CD4-positive, alpha-beta memory T cell (primary cell): Measurements from ENCODE around the gene IL20. TPM values are rescaled to one million over a fixed set of nuclear protein-coding genes. Genes with fewer than 3 reads are reported as not detected.
A peak's percentile ranks its signal among the peaks of the same experiment; 100 is the strongest.
"Not testable (repeated sequence)": the region's sequence is repeated elsewhere in the genome, so short reads cannot be mapped to it uniquely, and the experiment has no call there.

Experiments used
- CTCF ChIA-PET: fragments of 350-600 bp; sonication (Branson Sonifier 250); formaldehyde crosslinking; loops from one replicate; lab custom pipeline; 2021; ENCODE audit warnings: inconsistent platforms; ENCODE audit not compliant: partially characterized antibody; lab: Charles Lee
- POLR2A ChIA-PET: fragments of 350-600 bp; sonication (Branson Sonifier 250); formaldehyde crosslinking; loops from one replicate; lab custom pipeline; 2021; ENCODE audit not compliant: partially characterized antibody; lab: Charles Lee
- DNase-seq, 5 donors: peaks; one replicate each; pipeline versions ENCODE4 v3.0.0 to v3.0.0-alpha.2; 2020 to 2022; ENCODE audit warnings: mixed read lengths in 1 of 5
- H3K27ac ChIP-seq: one replicate; pipeline ENCODE4 v1.7.0; 2013; ENCODE audit warnings: low read depth, low read length
- H3K27me3 ChIP-seq: 2 replicates; pipeline ENCODE4 v1.7.0; 2013; ENCODE audit warnings: mild to moderate bottlenecking, low read length, moderate library complexity; ENCODE audit not compliant: insufficient read depth
- H3K36me3 ChIP-seq: 2 replicates; pipeline ENCODE4 v1.7.0; 2013; ENCODE audit warnings: mild to moderate bottlenecking, low read length, moderate library complexity; ENCODE audit not compliant: insufficient read depth
- H3K4me1 ChIP-seq: 2 replicates; pipeline ENCODE4 v1.7.0; 2013; ENCODE audit warnings: mild to moderate bottlenecking, low read length, moderate library complexity; ENCODE audit not compliant: insufficient read depth
- H3K4me3 ChIP-seq, 2 donors: one replicate each; pipeline ENCODE4 v1.7.0; 2013; ENCODE audit warnings: low read length in 2 of 2, mild to moderate bottlenecking in 1 of 2
- H3K9me3 ChIP-seq, 2 donors: one replicate each; pipeline ENCODE4 v1.7.0; 2013; ENCODE audit warnings: low read length in 2 of 2, control low read depth in 1 of 2; ENCODE audit not compliant: control insufficient read depth in 1 of 2
- H3K27ac Mint-ChIP-seq, 7 donors: one replicate each; pipeline ENCODE4 v1.8.0; 2020 to 2021; ENCODE audit warnings: mixed read lengths in 7 of 7, mild to moderate bottlenecking in 6 of 7, inconsistent platforms in 3 of 7, moderate library complexity in 3 of 7
- H3K27me3 Mint-ChIP-seq, 2 donors: one replicate each; pipeline ENCODE4 v1.8.0; 2020 to 2021; ENCODE audit warnings: mixed read lengths in 2 of 2
- H3K36me3 Mint-ChIP-seq, 2 donors: one replicate each; pipeline ENCODE4 v1.8.0; 2020 to 2021; ENCODE audit warnings: mixed read lengths in 2 of 2, inconsistent platforms in 1 of 2, mild to moderate bottlenecking in 1 of 2
- H3K4me1 Mint-ChIP-seq, 4 donors: one replicate each; pipeline ENCODE4 v1.8.0; 2020 to 2021; ENCODE audit warnings: mixed read lengths in 4 of 4, mild to moderate bottlenecking in 1 of 4
- H3K4me3 Mint-ChIP-seq, 8 donors: one replicate each; pipeline ENCODE4 v1.8.0; 2020 to 2021; ENCODE audit warnings: mixed read lengths in 8 of 8, mild to moderate bottlenecking in 7 of 8, moderate library complexity in 6 of 8, inconsistent platforms in 3 of 8
- H3K9me3 Mint-ChIP-seq, 8 donors: one replicate each; pipeline ENCODE4 v1.8.0; 2020 to 2021; ENCODE audit warnings: mixed read lengths in 8 of 8, mild to moderate bottlenecking in 5 of 8, inconsistent platforms in 3 of 8, moderate library complexity in 1 of 8
- intact Hi-C: fragments of 100-400 bp; cut with micrococcal nuclease; formaldehyde crosslinking; loops from one replicate; pipeline ENCODE4 v1.15.1; 2023
- polyA plus RNA-seq, 2 donors: library from polyadenylated mRNA; unstranded; fragments of 300-500 nt; fragmentation: Illumina TruSeq; gene quantifications; one replicate each; pipeline ENCODE4 v1.2.3, GENCODE V29; 2021
- total RNA-seq, 2 experiments: library from RNA; stranded (reverse); gene quantifications; one replicate each; pipeline ENCODE4 v1.2.3, GENCODE V29; 2021

Gene IL20
- total and polyA plus RNA-seq, 4 experiments from 2014 or later, result not detected

GRCh38 chr1:206851341-206852010, 13.9 kb upstream of the IL20 start:
- POLR2A ChIA-PET, result no interaction called here
- intact Hi-C loops, result no loop called here
- Mint-ChIP-seq H3K9me3 (peaks cover 0 to 6% (median 0%) of the 10 kb centered on the region in 8 donors), H3K27ac (no peak overlapping the region), H3K27me3 (peaks cover 7 to 8% of the 10 kb centered on the region in 2 donors), H3K36me3 (peaks cover 0 to 3% of the 10 kb centered on the region in 2 donors), H3K4me3 (no peak overlapping the region), H3K4me1 (no peaks in the 10 kb centered on the region)
- Histone ChIP-seq H3K27me3 (no peaks in the 10 kb centered on the region), H3K27ac (no peak overlapping the region), H3K4me3 (no peak overlapping the region), H3K36me3 (no peaks in the 10 kb centered on the region), H3K4me1 (no peaks in the 10 kb centered on the region), H3K9me3 (no peaks in the 10 kb centered on the region)
- CTCF ChIA-PET, result no interaction called here
- no peak for DNase-seq

GRCh38 chr1:206852662-206853061, 12.8 kb upstream of the IL20 start:
- H3K4me3 ChIP-seq, H3K27ac ChIP-seq, H3K4me1 Mint-ChIP-seq, H3K27ac Mint-ChIP-seq, H3K27me3 ChIP-seq, H3K4me3 Mint-ChIP-seq, DNase-seq, H3K9me3 ChIP-seq, intact Hi-C loops, H3K27me3 Mint-ChIP-seq, POLR2A ChIA-PET, CTCF ChIA-PET, H3K36me3 ChIP-seq, H3K9me3 Mint-ChIP-seq, H3K4me1 ChIP-seq, H3K36me3 Mint-ChIP-seq: not testable (repeated sequence)

GRCh38 chr1:206853696-206854095, 11.7 kb upstream of the IL20 start:
- H3K4me3 ChIP-seq, H3K27ac Mint-ChIP-seq, H3K36me3 Mint-ChIP-seq, H3K27me3 Mint-ChIP-seq, H3K36me3 ChIP-seq, DNase-seq, H3K9me3 ChIP-seq, H3K27ac ChIP-seq, POLR2A ChIA-PET, H3K9me3 Mint-ChIP-seq, H3K4me1 Mint-ChIP-seq, H3K4me3 Mint-ChIP-seq, H3K4me1 ChIP-seq, intact Hi-C loops, H3K27me3 ChIP-seq: not testable (repeated sequence)
- CTCF ChIA-PET, result interaction anchor here (1.4 kb wide), 1 partner anchor 129 kb away, joined by 5 read pairs; no protein-coding TSS in a partner anchor

GRCh38 chr1:206854401-206855129, 10.9 kb upstream of the IL20 start:
- no peaks in the 10 kb centered on the region for H3K9me3 ChIP-seq
- H3K36me3 Mint-ChIP-seq, result no peaks in the 10 kb centered on the region
- peaks cover 6 to 9% (median 6%) of the 10 kb centered on the region in 4 donors for H3K4me1 Mint-ChIP-seq
- H3K9me3 Mint-ChIP-seq, result peaks cover 0 to 6% (median 0%) of the 10 kb centered on the region in 8 donors
- no peak overlapping the region for H3K27ac Mint-ChIP-seq
- H3K4me3 ChIP-seq, result no peak overlapping the region
- no peaks in the 10 kb centered on the region for H3K27me3 ChIP-seq
- H3K27me3 Mint-ChIP-seq, result peaks cover 3 to 5% of the 10 kb centered on the region in 2 donors
- H3K4me3 Mint-ChIP-seq, result peak overlapping the region in 1 of 8 donors; percentile 15
- H3K4me1 ChIP-seq, result peaks cover 7% of the 10 kb centered on the region
- ChIA-PET POLR2A (no interaction called here), CTCF (interaction anchor here (1.0 to 2.8 kb wide), 7 partner anchors 11 to 128 kb away, joined by 3 to 14 read pairs (median 7); no protein-coding TSS in a partner anchor)
- intact Hi-C loops, result no loop called here
- no peak for DNase-seq
- no peak overlapping the region for H3K27ac ChIP-seq
- no peaks in the 10 kb centered on the region for H3K36me3 ChIP-seq

GRCh38 chr1:206855859-206856258, 9.6 kb upstream of the IL20 start:
- Mint-ChIP-seq H3K27me3 (peaks cover 3 to 6% of the 10 kb centered on the region in 2 donors), H3K36me3 (no peaks in the 10 kb centered on the region), H3K27ac (peak overlapping the region in 1 of 7 donors; percentile 24), H3K9me3 (peaks cover 0 to 6% (median 0%) of the 10 kb centered on the region in 8 donors), H3K4me3 (no peak overlapping the region), H3K4me1 (peaks cover 6 to 10% (median 8%) of the 10 kb centered on the region in 4 donors)
- H3K4me1 ChIP-seq, result peaks cover 7% of the 10 kb centered on the region
- POLR2A ChIA-PET, result interaction anchor here (1.0 kb wide), 1 partner anchor 67 kb away, joined by 4 read pairs; no protein-coding TSS in a partner anchor
- no peaks in the 10 kb centered on the region for H3K36me3 ChIP-seq
- no peak for DNase-seq
- H3K27ac ChIP-seq, result no peak overlapping the region
- CTCF ChIA-PET, result interaction anchor here (0.9 to 2.8 kb wide), 6 partner anchors 10 to 126 kb away, joined by 3 to 14 read pairs (median 8); partner anchors contain the start of gene IL20
- H3K4me3 ChIP-seq, result no peak overlapping the region
- no peaks in the 10 kb centered on the region for H3K27me3 ChIP-seq
- no peaks in the 10 kb centered on the region for H3K9me3 ChIP-seq
- intact Hi-C loops, result no loop called here

- Mint-ChIP-seq H3K36me3 (no peaks in the 10 kb centered on the region), H3K4me3 (no peak overlapping the region), H3K27me3 (peaks cover 0 to 9% of the 10 kb centered on the region in 2 donors), H3K4me1 (peaks cover 6 to 10% (median 8%) of the 10 kb centered on the region in 4 donors), H3K27ac (no peak overlapping the region), H3K9me3 (peaks cover 0 to 6% (median 0%) of the 10 kb centered on the region in 8 donors)
- POLR2A ChIA-PET, result interaction anchor here (1.0 kb wide), 1 partner anchor 11 kb away, joined by 3 read pairs; no protein-coding TSS in a partner anchor
- no peaks in the 10 kb centered on the region for H3K27me3 ChIP-seq
- H3K27ac ChIP-seq, result no peak overlapping the region
- no peaks in the 10 kb centered on the region for H3K36me3 ChIP-seq
- H3K4me1 ChIP-seq, result peaks cover 7% of the 10 kb centered on the region
- peak in 4 of 5 donors; percentile 8 to 22 (median 16) for DNase-seq
- no peaks in the 10 kb centered on the region for H3K9me3 ChIP-seq
- no peak overlapping the region for H3K4me3 ChIP-seq
- CTCF ChIA-PET, result interaction anchor here (0.7 to 2.8 kb wide), 10 partner anchors 21 to 125 kb away, joined by 3 to 14 read pairs (median 6); partner anchors contain the start of gene FCMR
- intact Hi-C loops, result no loop called here
These were observed 8.6 kb upstream of the IL20 start for GRCh38 chr1:206856674-206857464.
